HepG2 (cell line): ENCODE data around the gene MSI2. TPM values are rescaled to one million over a fixed set of nuclear protein-coding genes. Genes with fewer than 3 reads are reported as not detected.

ENCODE experiments used
- ATAC-seq: fragments of 200-7000 bp; cut with Tn5 transposase; 3 replicates; pipeline ENCODE4 v1.9.1; 2020; ENCODE audit warnings: mild to moderate bottlenecking, moderate library complexity
- BruUV-seq: library from RNA; stranded (reverse); fragments of 400-500 nt; replicated peaks from 2 replicates; lab custom pipeline; 2021; lab: Mats Ljungman, UMichigan
- CTCF ChIA-PET: fragments of 300-600 bp; formaldehyde crosslinking; extraction: SDS; loops from one replicate; lab custom pipeline; 2021; ENCODE audit warnings: low total read pairs, inconsistent platforms, low intra/inter-chr PET ratio; lab: Yijun Ruan, JAX
- POLR2A ChIA-PET: fragments of 350-600 bp; sonication (Branson Sonifier 250); formaldehyde crosslinking; loops from one replicate; lab custom pipeline; 2020; ENCODE audit warnings: antibody characterized with exemption, inconsistent platforms; lab: Yijun Ruan, JAX
- DNase-seq: peaks from one replicate; pipeline ENCODE4 v3.0.0-alpha.2; 2015; ENCODE audit warnings: low spot score
- FAIRE-seq: peaks from 3 replicates; lab custom pipeline; 2011; peaks lifted over from hg19 to GRCh38; lab: Jason Lieb, UNC
- H2AFZ ChIP-seq: one replicate; pipeline ENCODE4 v1.6.1; 2011; ENCODE audit warnings: low read length, inconsistent platforms
- H3K27ac ChIP-seq: fragments of 300-600 bp; 3 replicates; pipeline ENCODE4 v1.8.0; 2011; ENCODE audit warnings: mixed run types, mild to moderate bottlenecking, mixed read lengths, low read length, inconsistent platforms; ENCODE audit not compliant: insufficient read depth; ENCODE audit errors: extremely low read length
- H3K27me3 ChIP-seq, 2 experiments: fragments of 200-600 bp in 1 of 2; 2 replicates in 1 of 2; 3 replicates in 1 of 2; pipeline versions ENCODE4 v1.6.0 to v1.8.0; 2011; ENCODE audit warnings: low read length in 2 of 2, mild to moderate bottlenecking in 2 of 2, moderate library complexity in 2 of 2, inconsistent platforms in 1 of 2; ENCODE audit not compliant: insufficient read depth in 2 of 2, control insufficient read depth in 1 of 2
- H3K36me3 ChIP-seq, 2 experiments: fragments of 200-600 bp in 1 of 2; replicated peaks in 1 of 2; 2 replicates in 1 of 2; 3 replicates in 1 of 2; pipeline versions ENCODE4 v1.5.1 to v1.8.0; 2011; ENCODE audit warnings: low read length in 2 of 2, inconsistent platforms in 1 of 2; ENCODE audit not compliant: insufficient read depth in 2 of 2, control insufficient read depth in 1 of 2
- H3K4me1 ChIP-seq: 2 replicates; pipeline ENCODE4 v1.5.1; 2012; ENCODE audit warnings: low read length, inconsistent platforms; ENCODE audit not compliant: insufficient read depth
- H3K4me2 ChIP-seq: 2 replicates; pipeline ENCODE4 v1.6.0; 2011; ENCODE audit warnings: low read depth, low read length, inconsistent platforms
- H3K4me3 ChIP-seq, 3 experiments: fragments of 200-600 bp in 1 of 3; sonication (generic), shearing (Covaris generic) in 1 of 3; replicated peaks in 1 of 3; 2 replicates each; pipeline ENCODE4 v1.5.1; 2011 to 2016; ENCODE audit warnings: low read length in 3 of 3, inconsistent platforms in 2 of 3, low read depth in 2 of 3, mild to moderate bottlenecking in 2 of 3, control low read depth in 1 of 3, mixed read lengths in 1 of 3; ENCODE audit not compliant: insufficient read depth in 1 of 3
- H3K79me2 ChIP-seq: one replicate; pipeline ENCODE4 v1.6.1; 2011; ENCODE audit warnings: low read length, inconsistent platforms; ENCODE audit not compliant: insufficient read depth
- H3K9ac ChIP-seq: 2 replicates; pipeline ENCODE4 v1.6.0; 2011; ENCODE audit warnings: mild to moderate bottlenecking, low read depth, low read length, inconsistent platforms; ENCODE audit not compliant: insufficient read depth
- H3K9me3 ChIP-seq: 2 replicates; pipeline ENCODE4 v1.5.1; 2012; ENCODE audit warnings: mild to moderate bottlenecking, low read length
- H4K20me1 ChIP-seq: 2 replicates; pipeline ENCODE4 v1.6.0; 2011; ENCODE audit warnings: inconsistent platforms, mild to moderate bottlenecking, low read length, moderate library complexity; ENCODE audit not compliant: insufficient read depth
- FOXJ3 ChIP-seq: sonication (generic); formaldehyde crosslinking; IDR thresholded peaks from 2 replicates; pipeline ENCODE4 v1.4.0; 2020; ENCODE audit warnings: missing genetic modification reagents, mild to moderate bottlenecking, borderline replicate concordance
- GATAD1 ChIP-seq: IDR thresholded peaks from 2 replicates; pipeline ENCODE4 v1.6.1; 2016; ENCODE audit warnings: missing genetic modification reagents, missing compliant biosample characterization
- KMT2B ChIP-seq: IDR thresholded peaks from 2 replicates; pipeline ENCODE4 v1.6.1; 2016; ENCODE audit warnings: missing genetic modification reagents, missing compliant biosample characterization
- MXI1 ChIP-seq: IDR thresholded peaks from 3 replicates; pipeline ENCODE4 v1.6.1; 2012; ENCODE audit warnings: low read depth, low read length, inconsistent platforms, borderline replicate concordance
- NCOR1 ChIP-seq: fragments of 200-600 bp; sonication (generic); IDR thresholded peaks from 2 replicates; pipeline ENCODE4 v1.7.0; 2017; ENCODE audit warnings: antibody characterized with exemption, low read length, borderline replicate concordance
- SRSF1 ChIP-seq: fragments of 200-400 bp; formaldehyde crosslinking; optimal IDR thresholded peaks from 2 replicates; pipeline ENCODE3; 2017; ENCODE audit warnings: mild to moderate bottlenecking, low read depth, low read length, moderate library complexity
- SSRP1 ChIP-seq: IDR thresholded peaks from 2 replicates; pipeline ENCODE4 v1.6.1; 2016; ENCODE audit warnings: control low read depth
- XRCC5 ChIP-seq: fragments of 200-400 bp; formaldehyde crosslinking; optimal IDR thresholded peaks from 2 replicates; pipeline ENCODE3; 2017; ENCODE audit warnings: mild to moderate bottlenecking, low read length
- ZNF101 ChIP-seq: sonication (generic); formaldehyde crosslinking; IDR thresholded peaks from 2 replicates; pipeline ENCODE4 v1.4.0; 2020; ENCODE audit warnings: mild to moderate bottlenecking, low read depth, missing genetic modification reagents, borderline replicate concordance
- ZNF567 ChIP-seq: sonication (generic); formaldehyde crosslinking; IDR thresholded peaks from 2 replicates; pipeline ENCODE4 v1.8.1; 2023; ENCODE audit warnings: mild to moderate bottlenecking, missing genetic modification reagents, borderline replicate concordance
- WGBS: methylation state at CpG from one replicate; pipeline ENCODE4 v1.1.6; 2017; ENCODE audit warnings: low lambda C conversion rate; 5-methylcytosine and 5-hydroxymethylcytosine counted together
- in situ Hi-C: cut with HindIII; loops from 2 replicates; pipeline ENCODE4 v1.10.0; 2017; ENCODE audit warnings: low pct_unique_long_range_greater_than_20kb; ENCODE audit not compliant: extremely low pct_ligation_motif_present
- intact Hi-C: fragments of 100-400 bp; cut with micrococcal nuclease; formaldehyde crosslinking; loops from one replicate; pipeline ENCODE4 v1.10.0; 2022; ENCODE audit not compliant: unreplicated experiment
- polyA plus RNA-seq, 8 experiments: library from polyadenylated mRNA; depleted of rRNA in 3 of 8; stranded (reverse) in 7 of 8; unstranded in 1 of 8; fragments of >200 nt; fragmentation: Illumina TruSeq in 4 of 8; extraction: Trizol in 4 of 8; gene quantifications; 2 replicates each; pipeline versions ENCODE4 v1.2.1 to v1.2.3, GENCODE V29; 2011 to 2016; ENCODE audit warnings: low read depth in 4 of 8, missing spikeins in 1 of 8, mixed read lengths in 1 of 8; ENCODE audit not compliant: insufficient read depth in 1 of 8
- total RNA-seq, 5 experiments: library from RNA; depleted of rRNA; stranded (reverse); fragments of >200 nt; fragmentation: Illumina TruSeq; extraction: Trizol; gene quantifications; 2 replicates each; pipeline ENCODE4 v1.2.3, GENCODE V29; 2016; ENCODE audit warnings: low read depth in 1 of 5
- TF ChIP-seq, protein P1 (sequence below): sonication (generic); formaldehyde crosslinking; IDR thresholded peaks from 2 replicates; pipeline ENCODE4 v1.4.0; 2020; ENCODE audit warnings: mild to moderate bottlenecking, missing genetic modification reagents
- TF ChIP-seq, protein P2 (sequence below): sonication (generic); formaldehyde crosslinking; IDR thresholded peaks from 2 replicates; pipeline ENCODE4 v1.5.0; 2020; ENCODE audit warnings: mild to moderate bottlenecking, missing genetic modification reagents

MSI2 gene
- total and polyA plus RNA-seq, 2 of the 13 experiments (the other 11 are each of a cell fraction or from before 2014, with no cell fraction given): 77.5 to 78.4 TPM

DNA sequence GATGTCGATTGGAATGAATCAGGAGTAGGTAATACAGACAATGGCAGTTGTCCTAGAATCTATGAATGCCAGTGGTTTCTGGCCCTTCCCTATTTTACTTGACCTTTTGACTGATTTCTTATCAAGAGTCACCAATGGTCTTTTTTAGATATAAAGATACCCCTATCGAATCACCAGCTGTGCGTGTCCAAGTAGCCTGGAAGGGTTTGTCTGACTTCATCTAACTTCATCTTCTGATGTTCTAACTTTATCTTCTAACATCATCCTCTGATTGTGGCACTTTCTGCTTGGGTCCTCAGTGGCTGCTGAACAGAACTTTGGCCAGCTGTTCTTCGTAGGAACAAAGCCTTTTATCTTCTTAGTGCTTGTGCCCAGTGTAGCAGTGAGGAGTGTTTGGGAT, 129.7 kb downstream of the MSI2 start (continued):
- TF ChIP-seq, protein P1, sequence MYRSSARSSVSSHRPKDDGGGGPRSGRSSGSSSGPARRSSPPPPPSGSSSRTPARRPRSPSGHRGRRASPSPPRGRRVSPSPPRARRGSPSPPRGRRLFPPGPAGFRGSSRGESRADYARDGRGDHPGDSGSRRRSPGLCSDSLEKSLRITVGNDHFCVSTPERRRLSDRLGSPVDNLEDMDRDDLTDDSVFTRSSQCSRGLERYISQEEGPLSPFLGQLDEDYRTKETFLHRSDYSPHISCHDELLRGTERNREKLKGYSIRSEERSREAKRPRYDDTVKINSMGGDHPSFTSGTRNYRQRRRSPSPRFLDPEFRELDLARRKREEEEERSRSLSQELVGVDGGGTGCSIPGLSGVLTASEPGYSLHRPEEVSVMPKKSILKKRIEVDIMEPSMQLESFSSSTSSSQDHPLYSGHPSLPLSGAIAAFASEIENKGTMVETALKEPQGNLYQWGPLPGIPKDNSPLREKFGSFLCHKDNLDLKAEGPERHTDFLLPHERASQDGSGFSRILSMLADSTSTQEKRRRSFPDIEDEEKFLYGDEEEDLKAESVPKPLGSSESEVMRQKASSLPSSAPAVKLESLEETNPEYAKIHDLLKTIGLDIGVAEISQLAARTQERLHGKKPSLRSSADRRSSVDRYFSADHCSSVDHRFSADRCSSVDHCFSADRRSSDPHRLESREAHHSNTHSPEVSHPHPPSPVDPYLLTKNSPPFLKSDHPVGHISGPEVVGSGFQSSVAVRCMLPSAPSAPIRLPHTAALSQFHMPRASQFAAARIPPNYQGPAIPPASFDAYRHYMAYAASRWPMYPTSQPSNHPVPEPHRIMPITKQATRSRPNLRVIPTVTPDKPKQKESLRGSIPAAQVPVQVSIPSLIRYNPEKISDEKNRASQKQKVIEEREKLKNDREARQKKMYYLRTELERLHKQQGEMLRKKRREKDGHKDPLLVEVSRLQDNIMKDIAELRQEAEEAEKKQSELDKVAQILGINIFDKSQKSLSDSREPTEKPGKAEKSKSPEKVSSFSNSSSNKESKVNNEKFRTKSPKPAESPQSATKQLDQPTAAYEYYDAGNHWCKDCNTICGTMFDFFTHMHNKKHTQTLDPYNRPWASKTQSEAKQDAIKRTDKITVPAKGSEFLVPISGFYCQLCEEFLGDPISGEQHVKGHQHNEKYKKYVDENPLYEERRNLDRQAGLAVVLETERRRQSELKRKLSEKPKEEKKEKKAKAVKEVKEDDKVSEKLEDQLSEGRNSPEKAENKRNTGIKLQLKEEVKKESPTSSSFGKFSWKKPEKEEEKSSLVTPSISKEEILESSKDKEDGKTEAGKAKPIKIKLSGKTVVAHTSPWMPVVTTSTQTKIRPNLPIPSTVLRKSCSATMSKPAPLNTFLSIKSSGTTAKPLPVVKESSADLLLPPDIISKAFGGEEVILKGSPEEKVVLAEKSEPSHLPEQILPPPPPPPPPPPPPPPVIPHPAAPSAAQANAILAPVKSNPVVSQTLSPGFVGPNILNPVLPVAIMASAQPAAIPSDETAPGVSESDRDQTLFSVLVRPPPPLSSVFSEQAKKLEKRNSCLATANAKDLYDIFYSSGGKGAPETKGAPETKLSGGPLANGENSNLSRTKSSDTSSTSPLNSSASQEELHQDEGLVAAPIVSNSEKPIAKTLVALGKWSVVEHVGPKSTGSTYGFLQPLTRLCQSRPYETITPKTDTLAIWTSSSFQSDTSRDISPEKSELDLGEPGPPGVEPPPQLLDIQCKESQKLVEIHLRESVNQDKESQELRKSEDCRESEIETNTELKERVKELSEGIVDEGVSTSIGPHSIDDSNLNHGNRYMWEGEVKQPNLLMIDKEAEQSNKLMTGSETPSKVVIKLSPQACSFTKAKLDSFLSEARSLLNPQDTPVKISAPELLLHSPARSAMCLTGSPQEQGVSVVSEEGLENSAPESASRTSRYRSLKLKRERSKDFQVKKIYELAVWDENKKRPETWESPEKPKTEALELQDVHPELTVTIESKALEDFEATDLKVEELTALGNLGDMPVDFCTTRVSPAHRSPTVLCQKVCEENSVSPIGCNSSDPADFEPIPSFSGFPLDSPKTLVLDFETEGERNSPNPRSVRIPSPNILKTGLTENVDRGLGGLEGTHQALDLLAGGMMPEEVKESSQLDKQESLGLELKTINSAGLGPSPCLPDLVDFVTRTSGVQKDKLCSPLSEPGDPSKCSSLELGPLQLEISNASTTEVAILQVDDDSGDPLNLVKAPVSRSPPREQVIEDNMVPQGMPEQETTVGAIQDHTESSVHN (CRISPR knock-in tag): no peak

DNA sequence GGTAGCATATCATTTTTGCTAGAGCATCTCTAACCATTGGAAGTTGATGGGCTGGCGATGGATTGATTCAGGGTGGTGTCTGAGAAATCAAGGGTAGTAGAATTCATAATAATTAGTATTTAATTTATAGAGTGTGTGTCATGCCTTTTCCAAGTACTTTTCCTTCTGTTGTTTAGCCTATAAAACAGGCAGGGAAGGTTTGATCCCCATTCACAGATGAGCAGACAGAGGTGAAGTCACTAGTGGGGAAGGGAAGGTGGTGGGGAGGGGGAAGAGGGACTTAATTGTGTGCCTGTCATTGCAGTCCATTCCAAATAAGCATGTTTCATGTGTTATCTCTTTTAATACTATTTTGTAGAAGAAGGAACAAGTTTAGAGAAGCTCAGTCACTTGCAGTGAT, 131.3 kb downstream of the MSI2 start:
- BruUV-seq: no TSS peak
- CTCF ChIA-PET: no interaction called here
- peaks cover 16% of the 10 kb centered on the region for H3K79me2 ChIP-seq
- H3K36me3 ChIP-seq: peaks cover 2 to 10% of the 10 kb centered on the region in 2 experiments; a peak in 3 of 5 replicates
- H3K4me1 ChIP-seq: no peaks in the 10 kb centered on the region
- H3K4me3 ChIP-seq: no peak overlapping the region
- no peak overlapping the region for H3K4me2 ChIP-seq
- no peak overlapping the region for H3K9ac ChIP-seq
- WGBS: 100% methylated on average over 1 of the region's 1 CpG
- peaks cover 4% of the 10 kb centered on the region for H3K9me3 ChIP-seq
- H3K27ac ChIP-seq: no peak overlapping the region
- no peak overlapping the region for H2AFZ ChIP-seq
- in situ Hi-C loops (no loop called here), intact Hi-C loops (no loop called here)
- POLR2A ChIA-PET: no interaction called here
- ATAC-seq (no peak), DNase-seq (no peak), FAIRE-seq (no peak)
- no peaks in the 10 kb centered on the region for H3K27me3 ChIP-seq
- no peaks in the 10 kb centered on the region for H4K20me1 ChIP-seq
- TF ChIP-seq MXI1 (no peak), SRSF1 (no peak), FOXJ3 (no peak), XRCC5 (no peak), SSRP1 (CRISPR knock-in tag) (no peak), KMT2B (CRISPR knock-in tag) (no peak), NCOR1 (no peak), ZNF567 (CRISPR knock-in tag) (no peak), GATAD1 (no peak), ZNF101 (no peak)
- TF ChIP-seq, protein P2, sequence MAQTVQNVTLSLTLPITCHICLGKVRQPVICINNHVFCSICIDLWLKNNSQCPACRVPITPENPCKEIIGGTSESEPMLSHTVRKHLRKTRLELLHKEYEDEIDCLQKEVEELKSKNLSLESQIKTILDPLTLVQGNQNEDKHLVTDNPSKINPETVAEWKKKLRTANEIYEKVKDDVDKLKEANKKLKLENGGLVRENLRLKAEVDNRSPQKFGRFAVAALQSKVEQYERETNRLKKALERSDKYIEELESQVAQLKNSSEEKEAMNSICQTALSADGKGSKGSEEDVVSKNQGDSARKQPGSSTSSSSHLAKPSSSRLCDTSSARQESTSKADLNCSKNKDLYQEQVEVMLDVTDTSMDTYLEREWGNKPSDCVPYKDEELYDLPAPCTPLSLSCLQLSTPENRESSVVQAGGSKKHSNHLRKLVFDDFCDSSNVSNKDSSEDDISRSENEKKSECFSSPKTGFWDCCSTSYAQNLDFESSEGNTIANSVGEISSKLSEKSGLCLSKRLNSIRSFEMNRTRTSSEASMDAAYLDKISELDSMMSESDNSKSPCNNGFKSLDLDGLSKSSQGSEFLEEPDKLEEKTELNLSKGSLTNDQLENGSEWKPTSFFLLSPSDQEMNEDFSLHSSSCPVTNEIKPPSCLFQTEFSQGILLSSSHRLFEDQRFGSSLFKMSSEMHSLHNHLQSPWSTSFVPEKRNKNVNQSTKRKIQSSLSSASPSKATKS (CRISPR knock-in tag): no peak
